Measurements from ENCODE around the gene ZNF311.
"Not testable (repeated sequence)": the region's sequence is repeated elsewhere in the genome, so short reads cannot be mapped to it uniquely, and the experiment has no call there.

ZNF311 gene

DNA sequence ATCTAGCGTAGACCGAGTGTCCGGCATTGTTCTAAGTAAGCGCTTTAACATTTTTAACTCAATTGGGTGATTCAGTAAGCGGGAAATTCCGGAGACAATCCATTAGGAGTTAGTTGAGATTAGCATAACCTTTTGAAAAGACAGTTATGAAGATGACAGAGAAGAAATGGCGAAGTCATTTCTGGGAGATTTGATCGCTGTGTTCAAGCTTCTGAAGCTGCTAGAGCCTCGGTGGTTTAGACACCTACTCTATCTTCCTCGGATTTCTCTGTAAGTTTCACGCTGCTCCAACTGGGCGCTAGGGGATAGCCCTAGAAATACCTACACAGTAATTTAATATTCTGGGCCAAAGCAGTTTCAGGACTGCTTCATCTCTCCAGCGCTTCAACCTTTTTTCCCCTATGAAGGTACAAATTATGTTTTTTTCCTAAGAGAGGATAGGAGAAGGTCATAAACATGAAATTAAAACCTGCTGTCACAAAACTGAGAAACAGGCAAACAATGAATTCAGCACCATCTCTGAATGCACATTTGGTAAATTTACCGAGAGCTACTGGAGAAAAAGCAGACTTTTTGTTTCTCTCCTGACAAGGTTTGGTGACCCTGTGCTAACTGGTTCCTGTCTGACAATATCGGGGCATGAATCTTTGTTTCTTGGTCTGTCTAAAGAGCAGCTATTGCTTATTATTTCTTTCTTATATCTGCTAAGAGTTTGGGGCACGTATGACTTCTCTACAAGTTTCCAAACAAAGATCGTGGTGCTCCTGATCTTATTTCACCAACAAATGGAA is 22.4 kb downstream of the ZNF311 start:
- DNase-seq = peak in 1 of 2 donors; percentile 52

DNA sequence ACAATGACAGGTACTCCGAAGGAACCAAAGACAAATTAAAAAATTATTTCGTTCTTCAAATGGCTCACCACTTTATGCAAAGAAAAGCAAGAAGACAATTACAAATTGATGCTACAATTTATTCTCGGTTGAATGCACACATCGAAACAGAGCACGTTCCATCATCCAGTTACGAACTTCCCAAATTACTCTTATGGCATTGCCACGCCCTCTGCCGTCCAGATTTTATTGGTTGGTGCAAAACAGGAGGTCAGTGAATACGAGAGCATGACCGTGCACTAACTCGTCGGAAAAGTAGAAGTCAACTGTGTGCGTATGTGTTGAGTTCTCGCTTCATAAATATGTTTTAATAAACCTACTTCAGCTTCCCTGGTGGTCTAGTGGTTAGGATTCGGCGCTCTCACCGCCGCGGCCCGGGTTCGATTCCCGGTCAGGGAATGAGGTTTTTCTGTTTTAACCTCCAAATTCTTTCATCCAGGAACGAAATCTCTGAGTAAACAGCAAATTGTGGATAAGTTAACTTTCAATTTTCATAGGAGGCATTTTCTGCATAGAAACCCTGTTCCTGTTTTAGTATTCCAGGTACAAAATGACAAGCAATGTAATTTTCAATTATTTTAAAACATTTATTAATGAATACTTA is 23.2 kb downstream of the ZNF311 start:
- peak; percentile 84 to 90 for DNase-seq

DNA sequence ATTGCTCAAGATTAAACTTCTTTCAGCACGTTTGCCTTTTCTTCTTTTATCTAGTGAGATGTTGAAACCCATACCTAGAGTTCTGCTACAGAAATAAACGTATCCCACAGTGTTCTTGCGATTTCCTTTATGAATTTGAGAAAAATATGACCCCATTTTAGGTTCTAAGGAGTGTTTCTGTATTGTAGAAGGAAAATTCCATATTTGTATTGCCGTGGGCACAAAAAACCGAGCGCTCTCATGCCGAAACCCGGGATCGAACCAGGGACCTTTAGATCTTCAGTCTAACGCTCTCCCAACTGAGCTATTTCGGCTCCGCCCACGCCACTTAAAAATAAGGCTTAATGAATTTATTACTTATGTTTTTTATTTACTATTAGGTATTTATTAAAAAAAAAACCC is 23.7 kb downstream of the ZNF311 start:
- peak; percentile 77 to 89 for DNase-seq

DNA sequence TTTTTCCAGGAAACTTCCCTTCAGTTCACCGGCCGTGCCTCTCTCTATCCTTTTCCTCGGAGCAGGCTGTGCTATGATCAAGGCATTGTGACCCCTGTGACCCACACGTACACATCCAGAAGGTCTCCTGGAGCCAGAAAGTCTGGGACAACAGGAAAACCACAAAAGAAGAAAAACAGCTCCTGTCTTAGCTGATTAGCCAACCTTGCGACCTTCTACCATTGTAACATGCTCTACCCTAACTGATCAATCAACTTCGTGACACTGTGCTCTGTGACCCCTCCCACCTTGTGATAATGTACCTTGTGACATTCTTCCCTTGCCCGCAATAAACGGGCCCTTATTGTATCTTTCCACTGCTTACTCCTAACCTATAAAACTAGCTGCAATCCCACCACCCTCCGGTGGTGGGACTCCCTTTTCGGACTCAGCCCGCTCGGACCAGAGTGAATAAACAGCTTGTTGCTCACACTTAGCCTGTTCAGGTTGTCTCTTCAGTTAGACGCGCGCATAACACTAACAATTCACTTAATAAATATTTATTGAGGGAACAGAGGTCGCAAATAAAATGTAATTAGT is 24.2 kb downstream of the ZNF311 start:
- peak; percentile 53 to 61 for DNase-seq

DNA sequence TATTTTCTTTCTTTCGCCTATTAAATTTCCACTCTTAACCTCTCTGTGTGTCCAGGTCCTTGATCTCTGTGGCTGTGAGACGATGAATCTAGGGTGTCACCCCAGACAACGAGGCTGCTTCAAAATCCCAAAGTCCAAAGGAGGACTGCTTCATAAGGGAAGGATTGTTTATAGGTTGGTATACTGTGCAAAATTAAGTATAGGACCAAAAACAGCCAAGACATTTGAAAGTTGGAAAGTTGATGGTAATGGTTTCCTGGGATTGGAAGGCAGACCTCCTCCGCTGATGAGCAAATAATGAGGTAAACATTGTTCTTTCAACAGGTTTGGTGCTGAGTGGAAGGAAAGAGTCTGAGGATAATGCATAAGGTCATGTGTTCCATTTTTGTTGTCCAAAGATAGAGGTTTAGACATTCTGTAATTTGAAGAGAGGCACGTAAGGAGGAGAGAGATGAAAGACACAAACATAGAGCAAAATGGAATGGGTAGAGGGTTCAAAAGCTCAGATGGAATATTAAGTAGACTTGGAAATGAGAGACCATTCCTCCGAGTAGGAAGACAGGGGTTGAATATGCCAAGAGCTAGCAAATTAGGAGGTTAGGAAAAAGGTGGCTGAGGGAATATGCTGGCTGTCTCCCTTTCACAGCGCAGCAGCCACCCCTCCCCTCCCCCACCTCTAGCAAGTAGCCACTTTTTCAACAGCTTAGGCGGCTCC is 24.8 kb downstream of the ZNF311 start:
- DNase-seq = no peak

DNA sequence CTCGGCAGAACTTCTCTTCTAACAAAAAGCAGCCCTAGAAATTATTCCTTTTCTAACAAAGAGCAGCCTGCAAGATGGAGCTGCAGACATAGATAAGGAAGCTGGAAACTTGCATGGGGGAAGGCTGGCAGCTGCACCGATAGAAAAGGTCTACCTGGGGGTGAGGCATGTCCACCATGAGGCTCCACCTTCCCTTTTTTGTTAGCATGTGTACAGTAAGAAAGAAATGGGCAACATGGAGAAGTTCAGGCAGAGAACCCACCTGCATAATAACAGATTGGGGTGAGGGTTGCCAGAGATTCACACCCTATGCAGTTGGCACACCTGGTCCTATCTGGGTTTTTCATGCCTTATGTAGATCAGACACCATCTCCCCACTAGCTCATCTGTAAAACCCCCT is 25.4 kb downstream of the ZNF311 start:
- DNase-seq = no peak

DNA sequence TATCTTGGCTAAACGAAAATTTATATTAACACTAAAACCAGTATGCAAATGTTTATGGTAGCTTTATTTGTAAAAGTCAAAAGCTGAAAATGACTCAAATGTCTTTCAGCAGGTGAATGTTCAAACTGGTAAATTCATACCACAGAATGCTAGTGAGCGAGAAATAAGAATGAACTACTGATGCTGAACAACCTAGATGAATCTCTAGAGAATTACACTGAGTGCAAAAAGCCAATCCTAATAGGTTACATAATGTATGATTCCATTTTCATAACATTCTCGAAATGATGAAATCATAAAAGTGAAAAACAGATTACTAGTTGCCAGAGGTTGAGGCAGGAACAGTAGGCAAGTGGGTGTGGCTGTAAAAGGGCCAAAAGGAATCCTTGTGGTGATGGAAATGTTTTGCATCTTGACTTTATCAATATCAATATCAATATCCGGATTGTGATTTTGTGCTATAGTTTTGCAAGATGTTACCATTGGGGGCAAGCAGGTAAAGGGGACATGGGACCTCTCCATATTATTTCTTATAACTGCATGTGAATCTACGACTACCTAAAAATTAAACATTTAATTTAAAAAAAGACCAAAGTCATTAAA is 26.1 kb downstream of the ZNF311 start:
- no peak for DNase-seq

DNA sequence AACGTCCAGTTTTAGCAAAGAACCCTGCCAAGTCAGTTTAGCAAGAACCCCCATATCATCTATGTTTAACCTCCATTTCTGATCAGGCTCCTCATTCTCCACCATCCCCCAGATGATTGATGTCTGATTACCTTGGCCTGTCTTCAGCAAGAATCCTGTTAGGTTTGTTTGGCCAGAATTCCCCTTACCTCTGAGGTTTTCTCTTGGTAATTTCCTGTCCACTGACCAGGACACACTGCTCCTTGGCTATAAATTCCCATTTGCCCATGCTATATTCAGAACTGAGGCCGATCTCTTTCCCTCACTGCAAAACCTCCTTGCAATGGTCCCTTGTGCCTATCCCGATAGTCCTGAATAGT is 27.0 kb downstream of the ZNF311 start:
- no peak for DNase-seq

DNA sequence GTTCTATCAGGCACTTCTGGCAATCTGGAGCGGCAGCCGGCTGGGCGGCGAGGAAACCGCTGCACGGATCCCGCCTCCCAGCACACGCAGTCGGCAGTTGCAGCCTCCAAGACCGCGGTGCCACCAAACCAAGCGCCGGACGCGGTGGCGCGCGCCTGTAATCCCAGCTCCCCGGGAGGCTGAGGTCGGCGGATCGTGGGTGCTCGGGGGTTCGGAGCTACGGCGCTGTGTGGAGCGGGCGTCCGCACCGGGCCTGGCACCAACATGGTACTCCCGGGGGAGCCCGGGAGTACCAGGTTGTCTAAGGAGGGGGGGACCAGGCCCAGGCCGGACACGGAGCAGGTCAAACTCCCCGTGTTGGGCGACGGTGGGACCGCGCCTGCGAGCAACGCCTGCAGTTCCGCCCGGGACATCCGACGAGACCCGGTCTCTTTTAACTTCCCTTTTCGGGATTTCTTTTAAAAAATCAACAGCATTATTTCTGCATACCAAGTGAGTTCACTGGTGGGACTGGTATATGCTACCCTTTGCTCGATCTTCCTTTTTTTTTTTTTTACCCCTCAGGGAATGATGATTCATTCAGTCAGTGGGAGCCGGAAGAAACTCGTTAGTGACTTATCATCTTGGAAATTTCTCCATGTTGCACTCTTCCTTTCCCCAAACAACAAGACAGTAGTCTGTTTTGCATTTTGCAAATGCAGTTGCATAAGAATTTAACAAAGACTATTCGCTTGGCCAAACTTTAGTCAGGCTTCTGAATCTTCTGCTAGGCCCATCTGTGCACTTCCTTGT is 27.6 kb downstream of the ZNF311 start:
- DNase-seq = peak in 1 of 2 donors; percentile 22

DNA sequence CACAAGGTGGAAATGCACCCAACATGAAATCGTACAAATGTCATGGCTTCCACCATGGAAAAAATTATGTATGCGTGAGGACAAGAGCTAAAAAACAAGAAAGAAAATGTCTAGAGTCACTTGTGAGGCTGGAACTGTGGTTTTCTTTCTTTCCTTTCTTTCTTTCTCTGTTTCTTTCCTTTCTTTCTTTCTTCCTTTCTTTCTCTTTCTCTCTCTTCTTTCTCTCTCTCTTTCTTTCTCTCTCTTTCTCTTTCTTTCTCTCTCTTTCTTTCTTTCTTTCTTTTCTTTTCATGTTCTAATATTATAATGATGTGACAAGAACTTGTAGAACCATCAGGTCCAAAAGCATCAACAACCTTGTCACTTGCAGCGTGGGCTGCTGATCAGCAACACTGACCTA is 28.4 kb downstream of the ZNF311 start:
- DNase-seq = no peak

DNA sequence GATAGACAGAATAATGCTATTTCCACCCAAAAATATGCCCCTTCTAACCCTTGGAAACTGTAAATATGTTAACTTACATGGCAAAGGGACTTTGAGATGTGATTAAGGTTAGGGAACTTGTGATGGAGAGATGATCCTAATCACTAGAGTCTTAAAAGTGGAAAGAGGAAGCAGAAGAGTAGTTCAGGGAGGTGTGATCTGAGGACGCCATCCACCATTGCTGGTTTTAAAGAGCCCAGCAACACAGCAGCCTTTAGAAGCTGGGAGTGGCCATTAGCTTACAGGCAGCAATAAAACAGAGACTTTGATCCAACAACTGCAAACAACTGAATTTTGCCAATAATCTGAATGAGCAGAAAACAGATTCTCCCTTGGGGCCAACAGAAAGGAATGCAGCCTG is 30.6 kb downstream of the ZNF311 start:
- DNase-seq = no peak

DNA sequence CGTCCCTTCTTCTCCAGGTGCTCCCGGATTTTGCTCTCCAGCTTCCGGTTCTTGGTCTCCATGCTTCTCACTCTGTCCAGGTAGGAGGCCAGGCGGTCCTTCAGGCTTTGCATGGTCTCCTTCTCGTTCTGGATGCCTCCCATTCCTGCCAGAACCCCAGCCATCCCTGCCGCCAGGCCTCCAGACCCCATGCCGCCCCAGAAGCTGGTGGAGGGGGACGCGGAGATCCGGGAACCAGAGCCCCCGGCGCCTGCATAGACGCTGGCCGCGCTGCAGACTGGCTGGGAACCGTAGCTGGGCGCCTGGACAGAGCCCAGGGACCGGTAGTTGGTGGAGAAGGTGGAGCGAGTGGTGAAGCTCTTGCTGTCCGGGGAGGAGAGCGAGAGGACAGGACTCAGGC is 35.1 kb downstream of the ZNF311 start:
- not testable (repeated sequence) for DNase-seq

DNA sequence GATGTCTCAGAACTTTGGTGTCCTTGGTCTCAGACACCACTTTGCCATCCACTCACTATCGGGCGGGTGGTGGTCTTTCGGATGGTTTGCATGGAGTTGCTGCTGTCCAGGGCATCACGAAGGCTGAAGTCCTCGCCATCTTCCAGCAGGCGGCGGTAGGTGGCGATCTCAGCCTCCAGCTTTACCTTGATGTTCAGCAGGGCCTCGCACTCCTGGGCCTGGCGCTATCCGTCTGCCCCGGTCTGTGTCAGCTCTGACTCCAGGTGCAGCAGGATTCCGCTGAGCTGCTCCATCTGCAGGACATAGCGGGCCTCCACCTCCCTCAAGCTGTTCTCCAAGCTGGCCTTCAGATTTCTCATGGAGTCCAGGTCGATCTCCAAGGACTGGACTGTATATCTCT is 36.0 kb downstream of the ZNF311 start:
- no peak for DNase-seq

DNA sequence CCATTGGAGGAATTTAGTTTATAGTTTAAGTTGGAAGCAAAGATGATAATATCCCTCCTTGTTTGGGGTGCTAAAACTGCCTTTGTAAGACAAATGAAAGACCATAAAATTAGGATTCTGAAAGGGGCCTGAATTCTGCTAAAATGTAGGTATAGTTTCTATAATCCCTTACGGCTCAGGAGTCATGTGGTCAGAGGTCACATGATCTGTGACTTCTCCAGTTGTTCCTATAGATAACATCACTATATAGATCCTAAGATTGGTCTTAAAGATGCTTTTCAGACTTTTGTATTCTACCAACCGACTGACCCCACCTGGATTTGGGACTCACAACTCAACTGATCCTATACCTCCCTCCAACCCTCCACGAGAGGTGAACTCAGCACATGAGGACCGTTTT is 36.6 kb downstream of the ZNF311 start:
- DNase-seq = no peak

DNA sequence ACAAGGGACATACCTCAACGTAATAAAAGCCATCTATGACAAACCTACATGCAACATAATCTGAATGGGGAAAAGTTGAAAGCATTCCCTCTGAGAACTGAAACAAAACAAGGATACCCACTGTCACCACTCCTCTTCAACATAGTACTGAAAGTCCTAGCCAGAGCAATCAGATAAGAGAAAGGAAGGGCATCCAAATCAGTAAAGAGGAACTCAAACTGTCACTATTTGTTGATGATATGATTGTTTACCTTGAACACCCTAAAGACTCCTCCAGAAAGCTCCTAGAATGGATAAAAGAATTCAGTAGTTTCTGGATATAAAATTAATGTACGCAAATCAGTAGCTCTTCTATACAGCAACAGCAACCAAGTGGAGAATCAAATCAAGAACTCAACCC is 39.4 kb downstream of the ZNF311 start:
- no peak for DNase-seq

DNA sequence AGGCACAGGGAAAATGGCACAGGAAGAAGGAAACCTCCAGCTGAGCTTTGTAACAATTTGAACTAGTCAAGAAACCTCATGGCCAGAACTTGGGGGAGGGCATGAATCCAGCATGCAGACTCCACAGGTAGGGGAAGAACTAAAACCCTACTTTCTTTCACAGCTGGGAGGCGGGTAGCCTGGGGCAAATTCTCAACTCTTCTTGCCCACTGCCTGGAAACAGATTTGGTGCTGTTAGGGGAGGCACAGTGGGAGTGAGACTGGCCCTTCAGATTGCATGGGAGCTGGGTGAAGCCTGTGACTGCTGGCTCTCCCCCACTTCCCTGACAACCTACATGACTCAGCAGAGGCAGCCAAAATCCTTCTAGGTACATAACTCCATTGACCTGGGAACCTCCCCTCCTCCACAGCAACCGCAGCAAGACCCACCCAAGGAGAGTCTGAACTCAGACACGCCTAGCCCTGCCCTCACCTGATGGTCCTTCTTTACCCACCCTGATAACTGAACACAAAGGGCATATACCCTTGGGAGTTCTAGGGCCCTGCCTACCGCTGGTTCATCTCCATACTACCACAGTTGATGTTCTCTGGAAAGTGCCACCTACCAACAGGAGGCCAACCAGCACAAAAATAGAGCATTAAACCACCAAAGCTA is 44.1 kb downstream of the ZNF311 start:
- DNase-seq = no peak

DNA sequence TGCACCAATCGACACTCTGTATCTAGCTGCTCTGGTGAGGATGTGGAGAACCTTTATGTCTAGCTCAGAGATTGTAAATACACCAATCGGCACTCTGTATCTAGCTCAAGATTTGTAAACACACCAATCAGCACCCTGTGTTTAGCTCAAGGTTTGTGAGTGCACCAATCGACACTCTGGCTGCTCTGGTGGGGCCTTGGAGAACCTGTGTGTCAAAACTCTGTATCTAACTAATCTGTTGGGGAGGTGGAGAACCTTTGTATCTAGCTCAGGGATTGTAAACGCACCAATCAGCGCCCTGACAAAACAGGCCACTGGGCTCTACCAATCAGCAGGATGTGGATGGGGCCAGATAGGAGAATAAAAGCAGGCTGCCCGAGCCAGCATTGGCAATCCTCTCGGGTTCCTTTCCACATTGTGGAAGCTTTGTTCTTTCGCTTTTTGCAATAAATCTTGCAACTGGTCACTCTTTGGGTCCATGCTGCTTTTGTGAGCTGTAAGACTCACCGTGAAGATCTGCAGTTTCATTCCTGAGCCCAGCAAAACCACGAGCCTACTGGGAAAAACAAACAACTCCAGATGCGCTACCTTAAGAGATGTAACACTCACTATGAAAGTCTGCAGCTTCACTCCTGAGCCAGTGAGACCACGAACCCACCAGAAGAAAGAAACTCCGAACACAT is 46.4 kb downstream of the ZNF311 start:
- not testable (repeated sequence) for DNase-seq

DNA sequence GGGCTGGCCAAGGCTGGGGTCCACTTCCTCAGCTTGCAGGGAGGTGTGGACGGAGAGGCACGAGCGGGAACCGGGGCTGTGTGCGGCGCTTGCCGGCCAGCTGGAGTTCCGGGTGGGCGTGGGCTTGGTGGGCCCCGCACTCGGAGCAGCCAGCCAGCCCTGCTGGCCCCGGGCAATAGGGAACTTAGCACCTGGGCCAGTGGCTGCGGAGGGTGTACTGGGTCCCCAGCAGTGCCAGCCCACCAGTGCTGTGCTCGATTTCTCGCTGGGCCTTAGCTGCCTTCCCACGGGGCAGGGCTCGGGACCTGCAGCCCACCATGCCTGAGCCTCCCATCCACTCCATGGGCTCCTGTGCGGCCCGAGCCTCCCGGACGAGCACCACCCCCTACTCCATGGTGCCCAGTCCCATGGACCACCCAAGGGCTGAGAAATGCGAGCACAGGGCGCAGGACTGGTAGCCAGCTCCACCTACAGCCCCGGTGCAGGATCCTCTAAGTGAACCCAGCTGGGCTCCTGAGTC is 47.3 kb downstream of the ZNF311 start:
- DNase-seq = not testable (repeated sequence)

DNA sequence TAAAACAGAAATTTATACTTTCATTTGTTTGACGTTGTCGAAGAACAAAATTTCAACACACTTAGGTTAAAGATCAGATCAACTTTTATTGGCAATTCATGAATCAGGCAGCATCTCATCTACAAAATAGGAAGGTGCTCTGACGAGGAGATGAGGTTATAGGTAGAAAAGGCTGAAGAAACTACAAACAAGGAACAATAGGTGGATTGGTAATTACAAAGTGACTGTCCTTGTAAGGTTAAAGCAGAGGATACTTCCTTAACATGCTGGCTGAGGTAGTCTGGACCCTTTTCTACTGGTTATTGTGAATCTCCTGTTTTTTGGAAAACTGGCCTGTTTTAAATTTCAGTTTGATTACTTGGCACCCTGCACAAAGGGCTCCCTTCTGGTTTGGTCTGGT is 48.8 kb downstream of the ZNF311 start:
- no peak for DNase-seq

DNA sequence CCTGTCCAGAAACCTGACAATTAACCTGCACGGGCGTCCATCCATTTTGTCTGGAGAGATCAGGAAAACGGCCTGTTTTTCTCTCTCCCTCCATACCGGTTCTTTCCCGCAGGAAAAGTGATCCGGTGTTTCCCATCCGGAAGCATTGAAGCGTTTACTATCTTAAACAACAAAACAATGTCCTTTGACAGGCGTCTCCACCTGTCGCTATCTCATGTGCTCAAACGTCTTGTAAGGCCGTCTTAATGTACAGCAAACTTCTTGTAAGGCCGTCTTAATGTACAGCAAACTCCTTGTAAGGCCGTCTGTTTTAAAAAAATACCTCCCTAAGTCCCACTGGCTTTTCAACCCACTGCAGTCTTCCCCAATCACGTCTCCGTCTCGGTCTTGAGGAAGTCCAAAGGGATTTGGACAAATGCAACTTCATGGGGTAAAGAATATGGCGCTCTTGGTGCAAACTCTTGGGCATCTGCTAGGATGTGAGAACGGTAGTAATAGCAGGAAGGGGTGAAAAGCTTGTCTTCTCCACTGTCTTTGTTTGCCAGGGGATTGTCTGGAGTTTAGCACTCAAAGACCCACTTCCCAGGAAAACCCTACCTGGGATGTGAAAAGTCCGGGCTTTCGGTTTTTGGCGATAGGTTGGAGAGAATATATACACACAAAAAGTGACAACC is 51.4 kb downstream of the ZNF311 start:
- DNase-seq = no peak
